NCI-H2107 (cell line): Measurements from ENCODE around the gene SPIN3.
A peak's percentile ranks its signal among the peaks of the same experiment; 100 is the strongest.
"Not testable (repeated sequence)": the region's sequence is repeated elsewhere in the genome, so short reads cannot be mapped to it uniquely, and the experiment has no call there.

Source experiments
- DNase-seq: peaks from one replicate; lab custom pipeline; 2025; lab: John Stamatoyannopoulos, UW

Gene SPIN3

DNA sequence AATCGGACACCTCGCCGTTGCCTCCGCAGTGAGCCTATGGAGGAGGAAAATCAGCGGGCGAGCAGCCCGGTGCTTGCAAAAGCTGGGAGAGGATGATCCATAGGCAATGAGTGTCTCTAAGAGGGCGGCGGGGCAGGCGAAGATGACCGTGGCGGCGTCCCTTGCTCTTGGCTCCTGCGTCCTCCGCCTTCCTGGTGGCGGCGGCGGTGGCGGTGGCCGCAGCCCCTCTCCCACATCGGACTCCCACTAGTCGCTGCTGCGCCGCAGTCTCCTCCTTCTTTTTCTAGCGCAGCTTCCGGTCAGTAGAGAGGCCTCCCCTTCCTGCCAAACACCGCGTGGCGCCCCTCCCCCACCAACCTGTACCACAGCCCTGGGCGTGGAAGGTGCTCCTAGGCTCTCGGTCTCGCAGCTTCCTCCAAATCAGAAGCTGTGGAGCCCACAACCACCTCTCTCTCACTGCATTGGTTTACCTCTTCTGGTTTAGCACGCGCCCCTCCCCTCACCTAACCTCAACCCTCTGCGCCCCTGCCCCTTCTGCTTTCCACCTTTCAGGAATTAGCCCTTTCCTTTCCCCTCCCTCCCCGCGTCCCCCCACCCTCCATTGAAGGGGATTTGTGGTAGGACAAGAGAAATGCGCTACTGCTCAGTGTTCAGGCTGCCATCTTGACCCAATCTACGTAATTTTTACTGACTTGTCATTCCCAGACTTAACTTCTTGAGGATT, at the start of gene SPIN3:
TSS of gene SPIN3 (minus strand) at position 271 of the 724 bp plus-strand sequence. CDS start 594 bp downstream, outside the sequence.
- peak; percentile 76 for DNase-seq

DNA sequence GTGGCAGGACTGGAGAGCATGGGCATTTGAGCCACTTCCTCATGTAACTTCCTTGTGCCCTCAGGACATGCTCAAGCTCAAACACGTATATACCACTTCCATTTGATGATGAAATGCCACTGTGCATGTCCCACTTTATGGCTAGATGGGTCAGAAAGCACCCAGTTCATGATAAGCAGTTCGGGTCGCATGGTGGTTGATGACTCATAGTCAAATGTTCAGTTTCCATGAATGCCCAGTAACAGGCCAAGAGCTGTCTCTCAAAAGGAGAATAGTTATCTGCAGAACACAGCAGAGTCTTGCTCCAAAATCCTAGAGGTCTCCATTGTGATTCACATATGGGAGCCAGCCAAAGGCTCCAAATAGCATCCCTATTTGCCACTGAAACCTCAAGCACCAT, 48.9 kb upstream of the SPIN3 start:
- no peak for DNase-seq

DNA sequence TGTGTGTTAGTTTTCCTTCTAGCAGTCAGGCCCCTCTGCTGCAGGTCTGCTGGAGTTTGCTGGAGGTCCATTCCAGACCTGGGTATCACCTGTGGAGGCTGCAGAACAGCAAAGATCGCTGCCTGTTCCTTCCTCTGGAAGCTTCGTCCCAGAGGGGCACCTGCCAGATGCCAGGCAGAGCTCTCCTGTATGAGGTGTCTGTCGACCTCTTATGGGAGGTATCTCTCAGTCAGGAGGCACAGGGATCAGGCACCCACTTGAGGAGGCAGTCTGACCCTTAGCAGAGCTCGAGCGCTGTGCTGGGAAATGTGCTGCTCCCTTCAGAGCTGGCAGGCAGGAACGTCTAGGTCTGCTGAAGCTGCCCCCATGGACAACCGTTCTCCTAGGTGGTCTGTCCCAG, 41.9 kb upstream of the SPIN3 start:
- DNase-seq: not testable (repeated sequence)

DNA sequence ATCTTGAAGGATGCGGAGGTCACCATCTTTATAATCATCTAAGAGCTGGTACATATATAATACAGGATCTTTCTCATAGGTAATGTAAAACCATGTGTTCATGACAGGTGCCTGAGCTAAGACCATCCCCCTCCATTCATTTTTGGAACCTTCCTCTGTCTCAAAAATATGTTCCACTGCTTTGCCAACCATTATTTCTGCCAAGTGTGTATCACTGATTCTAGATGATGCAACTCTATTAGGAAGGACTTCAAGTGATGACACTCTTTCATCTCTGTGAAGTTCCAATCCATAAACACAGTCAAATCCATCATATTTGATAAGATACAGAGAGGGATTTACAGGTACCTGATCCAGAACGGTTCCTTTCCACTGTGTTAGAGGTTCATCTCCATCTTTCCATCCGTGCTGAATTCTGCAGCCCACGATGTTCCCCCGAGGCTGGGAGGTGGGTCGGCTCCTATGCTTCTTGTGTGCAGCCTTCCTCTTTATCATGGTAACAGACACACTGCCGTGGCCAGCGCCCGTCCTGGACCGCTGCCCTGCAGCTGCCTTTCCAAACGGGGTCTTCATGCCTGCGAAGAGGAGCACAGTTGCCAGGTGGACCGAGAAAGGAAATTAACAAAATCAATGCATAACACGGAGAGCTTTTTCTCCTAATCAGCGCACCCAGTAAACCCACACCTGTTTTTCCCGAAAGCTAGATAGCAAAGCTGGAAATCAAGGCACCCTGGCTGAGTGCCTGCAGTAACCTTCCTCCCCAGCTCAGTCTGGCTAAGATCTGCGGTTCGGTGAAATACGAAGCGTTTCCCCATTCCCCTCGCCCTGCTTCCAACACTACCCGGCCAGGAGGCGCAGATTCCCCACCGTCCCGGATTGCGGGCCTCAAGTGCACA, 718 bp downstream of the SPIN3 start:
- DNase-seq: no peak

DNA sequence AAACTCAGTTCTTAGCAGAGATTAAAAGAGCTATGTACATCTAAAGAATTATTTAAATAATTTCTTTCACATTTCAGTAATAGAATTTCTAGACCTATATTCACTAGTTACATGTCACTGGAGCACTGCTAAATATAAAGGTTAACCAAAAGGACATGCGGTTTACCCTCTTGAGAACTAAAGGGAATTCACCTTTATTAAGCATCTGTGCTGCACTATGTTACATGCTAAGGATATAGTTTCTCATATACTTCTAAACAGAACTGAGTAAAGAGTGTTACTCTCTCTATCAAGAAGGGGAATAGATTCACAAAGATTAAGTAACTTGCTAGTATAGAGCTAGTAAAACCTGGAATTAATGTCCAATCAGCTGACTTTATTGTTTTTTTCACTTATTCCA, 7.6 kb downstream of the SPIN3 start:
- no peak for DNase-seq

DNA sequence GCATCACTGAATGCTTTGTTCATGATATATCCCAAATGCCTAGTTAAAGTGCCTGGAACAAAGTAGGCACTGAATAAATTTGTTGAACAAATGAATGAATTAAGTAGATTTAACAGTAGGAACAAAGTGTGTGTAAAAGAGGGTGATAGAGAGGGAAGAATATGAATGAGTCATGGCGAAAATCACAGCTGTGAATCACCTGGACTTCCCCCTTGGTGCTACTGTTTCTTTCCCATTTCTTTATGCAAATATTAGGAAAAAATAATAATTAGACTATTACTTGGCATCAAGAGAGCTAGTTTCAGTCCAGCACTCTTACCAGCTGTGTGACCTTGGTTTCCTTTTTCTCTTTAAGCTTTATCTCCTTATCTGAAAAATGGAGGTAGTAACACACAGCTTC, 9.2 kb downstream of the SPIN3 start:
- no peak for DNase-seq

DNA sequence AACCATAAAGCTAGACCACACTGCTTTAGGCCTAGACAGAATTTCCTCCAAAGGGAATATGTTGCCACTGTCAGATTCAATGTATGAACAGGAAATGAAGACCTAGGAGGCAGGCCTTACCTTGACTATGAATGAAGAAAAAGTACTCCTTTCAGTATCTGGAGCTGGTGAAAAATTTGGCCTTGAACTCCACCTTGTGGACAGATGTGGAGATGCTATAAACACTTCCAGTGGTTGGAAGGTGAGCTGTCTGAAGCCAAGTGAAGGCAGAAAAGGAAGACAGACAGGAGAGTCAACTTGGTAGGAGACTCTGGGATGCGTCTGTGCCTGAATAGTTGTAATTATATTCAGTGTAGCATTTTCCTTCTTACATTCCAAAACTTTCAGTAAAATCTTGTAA, 17.2 kb downstream of the SPIN3 start:
- peak; percentile 24 for DNase-seq

DNA sequence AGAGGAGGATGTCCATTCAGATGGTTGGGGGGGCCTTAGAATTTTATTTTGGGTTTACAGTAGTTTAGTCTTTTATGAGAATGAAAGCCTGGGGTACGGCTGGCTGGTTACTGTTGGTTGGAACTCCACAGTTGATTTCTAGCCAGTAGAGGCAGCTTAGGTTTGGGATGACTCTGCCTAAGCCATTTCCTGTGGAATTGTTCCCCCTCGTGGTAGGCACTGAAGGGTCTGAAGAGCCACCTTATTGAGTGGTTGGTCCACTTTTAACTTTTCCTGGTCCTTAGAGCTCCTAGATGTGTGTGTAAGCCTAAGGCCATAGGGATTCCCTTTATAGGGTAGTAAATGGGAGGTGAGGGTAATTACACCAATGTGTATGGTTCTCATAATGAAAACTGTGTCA, 19.7 kb downstream of the SPIN3 start:
- no peak for DNase-seq

DNA sequence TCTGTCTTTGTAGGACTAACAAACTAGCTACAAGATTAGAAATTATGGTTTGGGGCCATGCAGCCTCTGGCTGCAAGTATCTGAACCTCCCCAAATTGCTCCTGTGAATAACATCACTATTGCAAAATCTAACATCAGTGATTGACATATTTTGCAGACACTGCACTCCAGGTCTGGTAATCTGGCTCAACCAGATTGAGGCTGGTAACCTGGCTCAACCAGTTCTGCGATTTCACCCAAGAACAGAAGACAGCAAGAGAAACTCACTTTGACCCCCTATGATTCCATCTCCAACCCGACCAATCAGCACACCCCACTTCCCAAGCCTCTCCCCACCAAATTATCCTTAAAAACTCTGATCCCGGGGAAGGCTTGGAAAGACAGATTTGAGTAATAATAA, 20.9 kb downstream of the SPIN3 start:
- DNase-seq: no peak

DNA sequence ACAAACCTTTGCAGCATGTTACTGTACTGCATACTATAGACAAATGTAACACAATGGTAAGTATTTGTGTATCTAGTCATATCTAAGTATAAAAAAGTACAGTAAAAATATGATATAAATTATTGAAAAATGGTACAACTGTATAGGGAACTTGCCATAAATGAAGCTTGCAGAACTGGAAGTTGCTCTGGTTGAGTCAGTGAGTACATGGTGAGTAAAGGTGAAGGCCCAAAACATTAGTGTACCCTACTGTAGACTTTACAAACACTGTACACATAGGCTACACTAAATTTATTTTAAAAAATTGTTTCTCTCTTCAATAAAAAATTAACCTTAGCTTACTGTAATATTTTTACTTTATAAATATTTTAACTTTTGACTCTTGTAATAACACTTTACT, 25.8 kb downstream of the SPIN3 start:
- DNase-seq: no peak

DNA sequence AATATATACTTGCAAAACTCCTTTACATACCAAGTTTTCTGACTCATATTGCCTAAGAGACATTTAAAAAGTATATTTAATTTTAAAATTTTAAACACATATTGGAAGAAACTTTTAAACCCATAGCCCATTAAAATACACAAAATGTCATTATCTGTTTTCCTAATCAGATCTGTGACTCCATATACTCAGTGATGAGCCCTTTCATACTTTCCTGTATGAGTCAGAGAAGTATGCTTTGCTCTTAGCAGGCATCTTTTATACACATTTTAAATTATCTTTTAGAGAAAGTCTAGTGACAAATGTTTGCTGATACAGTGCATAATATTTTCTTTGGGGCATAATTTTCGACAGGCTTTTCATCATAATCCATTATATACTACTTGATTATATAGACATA, 26.4 kb downstream of the SPIN3 start:
- no peak for DNase-seq

DNA sequence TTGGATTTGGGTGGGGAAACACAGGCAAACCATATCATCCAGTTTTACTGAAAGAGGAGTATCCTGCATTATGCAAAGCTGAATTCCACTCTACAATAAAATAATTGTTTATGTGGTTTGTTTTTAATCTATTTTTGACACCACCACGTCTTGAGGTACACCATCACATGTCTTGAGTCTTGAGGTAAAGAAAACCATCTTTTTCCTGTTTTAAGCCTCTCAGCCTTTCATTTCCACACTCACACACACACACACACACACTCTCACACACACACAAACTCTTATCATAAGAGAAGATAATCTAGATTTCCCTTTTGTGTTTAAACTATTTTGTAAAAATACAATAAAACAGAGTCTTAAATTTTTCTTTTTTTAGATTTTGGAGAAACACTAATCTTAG, 32.0 kb downstream of the SPIN3 start:
- no peak for DNase-seq

DNA sequence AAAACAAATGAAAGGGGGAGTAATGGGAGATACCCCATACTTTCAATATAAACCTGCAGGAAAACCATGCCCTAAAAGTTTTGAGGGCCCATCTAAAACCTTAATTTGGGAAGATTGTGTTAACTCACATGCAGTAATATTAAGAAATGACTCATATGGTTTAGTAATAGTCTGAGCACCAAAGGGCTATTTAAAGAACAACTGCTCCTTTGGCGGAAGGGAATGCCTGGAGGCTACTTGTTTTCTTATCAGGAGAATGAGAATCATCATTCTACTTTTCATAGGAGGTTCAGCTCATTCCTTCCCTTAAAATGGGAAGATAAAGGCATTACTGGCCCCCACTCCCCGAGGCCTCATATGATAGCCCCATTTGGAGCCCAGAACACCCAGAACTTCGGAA, 47.6 kb downstream of the SPIN3 start:
- no peak for DNase-seq

DNA sequence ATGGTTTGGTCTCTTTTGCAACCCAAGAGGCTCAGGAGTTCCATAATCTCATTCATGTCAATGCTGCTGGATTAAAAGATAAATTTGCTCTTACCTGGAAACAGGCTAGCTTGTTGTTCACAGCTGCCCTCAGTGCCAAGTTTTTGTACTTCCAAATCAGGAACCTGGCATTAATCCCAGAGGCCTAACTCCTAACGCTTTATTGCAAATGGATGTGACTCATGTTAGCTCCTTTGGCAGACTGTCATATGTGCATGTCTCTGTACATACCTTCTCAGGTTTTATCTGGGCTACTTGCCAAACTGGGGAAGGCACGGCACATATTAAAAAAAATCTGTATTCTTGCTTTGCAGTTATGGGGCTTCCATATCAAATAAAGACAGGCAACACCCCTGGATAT, 49.1 kb downstream of the SPIN3 start:
- peak; percentile 35 for DNase-seq

DNA sequence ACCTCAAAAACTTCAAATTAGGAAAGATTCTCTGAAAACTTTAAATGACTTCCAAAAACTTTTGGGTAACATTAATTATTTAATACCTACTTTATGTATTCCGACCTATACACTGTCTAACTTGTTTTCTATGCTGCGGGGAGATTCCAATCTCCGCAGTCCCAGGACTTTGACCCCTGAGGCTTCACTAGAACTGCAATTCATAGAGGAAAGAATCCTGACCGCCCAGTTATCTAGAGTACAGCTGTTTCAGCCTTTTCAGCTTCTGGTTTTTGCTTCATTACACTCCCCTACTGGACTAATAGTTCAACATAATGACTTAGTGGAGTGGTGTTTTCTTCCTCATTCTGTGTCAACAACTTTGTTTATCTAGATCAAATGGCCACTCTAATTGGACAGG, 50.1 kb downstream of the SPIN3 start:
- DNase-seq: not testable (repeated sequence)

DNA sequence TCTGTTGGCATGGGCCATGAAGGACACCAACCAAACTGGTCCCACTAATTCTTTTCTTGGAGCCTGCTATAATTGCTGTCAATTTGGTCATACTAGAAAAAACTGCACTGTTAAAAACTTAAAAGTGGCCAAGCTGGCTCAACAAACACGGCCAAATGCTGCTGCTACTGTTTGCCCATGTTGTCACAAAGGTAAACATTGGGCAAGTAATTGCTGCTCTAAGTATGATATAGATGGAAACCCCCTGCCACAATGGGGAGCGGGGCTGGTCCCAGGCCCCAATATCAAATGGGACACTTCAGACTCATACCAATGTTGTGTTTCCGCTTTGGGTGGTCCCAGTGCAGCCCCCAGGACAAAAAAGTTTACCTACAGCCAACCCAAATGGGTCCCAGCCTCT, 52.1 kb downstream of the SPIN3 start:
- no peak for DNase-seq
